Suprapubic skin (tissue), 3 donors: ENCODE results near the gene NAPA.

Experiments
- EP300 ChIP-seq: sonication (generic); formaldehyde crosslinking; IDR thresholded peaks from one replicate; pipeline ENCODE4 v1.6.1; 2017; ENCODE audit warnings: antibody characterized with exemption
- POLR2A ChIP-seq, 2 donors: fragments of 450-650 bp; IDR thresholded peaks; one replicate each; pipeline ENCODE4 v1.6.1; 2017; ENCODE audit warnings: antibody characterized with exemption in 2 of 2, mild to moderate bottlenecking in 2 of 2, moderate library complexity in 2 of 2
- TF ChIP-seq, protein P1 (sequence below), 2 donors: fragments of 200-600 bp in 1 of 2; fragments of 450-650 bp in 1 of 2; sonication (generic) in 1 of 2; IDR thresholded peaks; one replicate each; pipeline ENCODE4 v1.5.1; 2016 to 2019; ENCODE audit warnings: antibody characterized with exemption in 2 of 2, mild to moderate bottlenecking in 1 of 2, moderate library complexity in 1 of 2

DNA sequence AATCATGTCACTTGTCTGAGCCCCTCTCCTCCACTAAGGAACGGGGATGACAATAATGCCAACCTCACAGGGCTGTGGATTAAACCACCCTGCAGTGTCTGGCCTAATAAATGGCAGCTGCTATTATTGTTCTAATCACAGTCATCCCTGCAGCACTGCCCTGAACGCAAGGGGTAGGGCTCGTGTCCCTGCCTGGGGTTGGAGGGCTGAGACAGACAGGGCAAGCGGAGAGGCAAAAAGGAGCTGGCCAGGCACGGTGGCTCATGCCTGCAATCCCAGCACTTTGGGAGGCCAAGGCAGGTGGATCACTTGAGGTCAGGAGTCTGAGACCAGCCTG lies 20.7 kb downstream of the NAPA start:
- TF ChIP-seq, protein P1, sequence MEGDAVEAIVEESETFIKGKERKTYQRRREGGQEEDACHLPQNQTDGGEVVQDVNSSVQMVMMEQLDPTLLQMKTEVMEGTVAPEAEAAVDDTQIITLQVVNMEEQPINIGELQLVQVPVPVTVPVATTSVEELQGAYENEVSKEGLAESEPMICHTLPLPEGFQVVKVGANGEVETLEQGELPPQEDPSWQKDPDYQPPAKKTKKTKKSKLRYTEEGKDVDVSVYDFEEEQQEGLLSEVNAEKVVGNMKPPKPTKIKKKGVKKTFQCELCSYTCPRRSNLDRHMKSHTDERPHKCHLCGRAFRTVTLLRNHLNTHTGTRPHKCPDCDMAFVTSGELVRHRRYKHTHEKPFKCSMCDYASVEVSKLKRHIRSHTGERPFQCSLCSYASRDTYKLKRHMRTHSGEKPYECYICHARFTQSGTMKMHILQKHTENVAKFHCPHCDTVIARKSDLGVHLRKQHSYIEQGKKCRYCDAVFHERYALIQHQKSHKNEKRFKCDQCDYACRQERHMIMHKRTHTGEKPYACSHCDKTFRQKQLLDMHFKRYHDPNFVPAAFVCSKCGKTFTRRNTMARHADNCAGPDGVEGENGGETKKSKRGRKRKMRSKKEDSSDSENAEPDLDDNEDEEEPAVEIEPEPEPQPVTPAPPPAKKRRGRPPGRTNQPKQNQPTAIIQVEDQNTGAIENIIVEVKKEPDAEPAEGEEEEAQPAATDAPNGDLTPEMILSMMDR (IDR thresholded peaks at IDR 0.05), result no peak
- TF ChIP-seq POLR2A (IDR thresholded peaks at IDR 0.05) (no peak), EP300 (no peak)
